Activated naive CD8-positive, alpha-beta T cell treated with anti-CD3 and anti-CD28 coated beads, Interleukin-2, amount 50 U/mL, for 16 hours (primary cell): ENCODE results near the gene NPLOC4.
A peak's percentile ranks its signal among the peaks of the same experiment; 100 is the strongest.
"Not testable (repeated sequence)": the region's sequence is repeated elsewhere in the genome, so short reads cannot be mapped to it uniquely, and the experiment has no call there.

Source experiments
- DNase-seq: peaks from one replicate; pipeline ENCODE4 v3.0.0-alpha.2; 2020; ENCODE audit warnings: low read depth, low spot score

NPLOC4 gene

DNA sequence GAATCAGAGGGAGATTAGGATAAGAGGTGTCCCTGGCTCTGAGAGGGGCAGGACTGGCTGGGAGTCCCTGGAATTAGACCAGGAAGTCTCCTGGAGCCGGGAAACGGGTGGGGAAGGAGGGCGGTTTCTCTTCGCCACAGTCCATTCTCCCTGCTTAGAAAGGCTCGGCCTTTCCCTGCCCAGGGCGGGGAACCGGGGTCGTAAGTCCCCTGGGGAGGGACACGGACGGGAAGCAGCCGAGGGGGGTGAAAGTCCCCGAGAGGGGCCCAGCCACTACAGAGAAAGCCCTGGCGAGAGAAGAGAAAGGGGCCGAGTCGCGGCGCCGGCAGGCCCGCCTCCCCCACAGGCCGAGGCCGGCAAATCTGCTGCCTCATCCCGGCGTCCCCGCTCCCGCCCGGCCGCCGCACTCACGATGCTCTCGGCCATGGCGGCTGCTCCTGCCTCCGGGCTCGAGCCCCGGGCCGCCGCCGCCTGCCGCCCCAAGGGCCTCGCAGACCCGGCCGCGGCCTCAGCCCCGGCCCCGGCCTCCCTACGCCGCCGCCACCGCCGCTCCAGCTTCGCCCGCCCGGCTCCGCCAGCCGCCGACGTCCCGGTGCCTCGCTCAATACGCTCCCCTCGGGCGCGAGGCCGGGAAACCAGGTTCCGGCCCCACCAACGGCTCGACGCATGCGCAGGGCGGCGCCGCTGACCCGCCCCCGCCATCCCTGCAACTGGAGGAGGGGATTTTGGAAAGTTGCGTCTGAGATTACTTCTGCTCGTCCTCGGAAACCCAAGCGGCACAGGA, at the start of gene NPLOC4, which contains the start of gene TSPAN10:
NPLOC4 (minus strand) TSS at position 608 of the 784 bp plus-strand sequence; CDS start at position 426, 182 bp downstream.
TSPAN10 (plus strand) TSS at position 692 of the 784 bp plus-strand sequence. CDS start 5,217 bp downstream, outside the sequence.
- DNase-seq = peak; percentile 59

DNA sequence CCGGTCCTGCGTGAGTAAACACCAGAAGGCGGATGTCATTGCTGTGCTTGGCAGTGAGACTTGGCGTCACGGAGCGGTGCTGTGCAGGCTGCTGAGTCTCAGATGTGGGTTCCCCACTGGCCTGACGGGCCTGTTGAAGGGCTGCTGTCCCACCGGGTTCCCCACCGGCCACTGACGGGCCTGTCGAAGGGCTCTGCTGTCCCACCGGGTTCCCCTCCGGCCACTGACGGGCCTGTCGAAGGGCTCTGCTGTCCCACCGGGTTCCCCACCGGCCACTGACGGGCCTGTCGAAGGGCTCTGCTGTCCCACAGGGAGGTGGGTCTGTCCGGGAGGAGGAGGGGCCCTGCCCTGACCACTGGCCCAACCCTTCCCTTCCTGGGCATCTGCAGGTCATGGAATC, 49.7 kb upstream of the NPLOC4 start:
- DNase-seq = no peak

DNA sequence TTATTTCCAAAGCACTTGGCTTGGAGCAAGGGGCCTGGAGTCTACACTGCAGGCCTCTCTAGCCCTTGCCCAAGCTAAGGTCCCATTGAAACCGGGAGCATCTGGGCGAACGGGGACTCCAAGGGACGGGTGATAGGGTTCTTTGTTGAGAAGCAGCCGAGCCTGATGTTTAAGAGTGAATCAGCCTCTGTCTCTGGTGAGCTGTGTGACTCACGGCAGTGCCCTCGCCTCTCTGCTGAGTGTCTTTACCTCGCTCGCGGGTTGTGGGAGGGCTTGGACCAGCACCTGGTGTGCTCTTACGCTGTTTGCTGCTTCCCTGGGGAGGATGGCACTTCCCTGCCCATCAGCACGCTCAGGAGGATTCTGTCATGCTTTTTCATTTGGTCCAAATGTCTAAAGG, 48.2 kb upstream of the NPLOC4 start:
- no peak for DNase-seq

DNA sequence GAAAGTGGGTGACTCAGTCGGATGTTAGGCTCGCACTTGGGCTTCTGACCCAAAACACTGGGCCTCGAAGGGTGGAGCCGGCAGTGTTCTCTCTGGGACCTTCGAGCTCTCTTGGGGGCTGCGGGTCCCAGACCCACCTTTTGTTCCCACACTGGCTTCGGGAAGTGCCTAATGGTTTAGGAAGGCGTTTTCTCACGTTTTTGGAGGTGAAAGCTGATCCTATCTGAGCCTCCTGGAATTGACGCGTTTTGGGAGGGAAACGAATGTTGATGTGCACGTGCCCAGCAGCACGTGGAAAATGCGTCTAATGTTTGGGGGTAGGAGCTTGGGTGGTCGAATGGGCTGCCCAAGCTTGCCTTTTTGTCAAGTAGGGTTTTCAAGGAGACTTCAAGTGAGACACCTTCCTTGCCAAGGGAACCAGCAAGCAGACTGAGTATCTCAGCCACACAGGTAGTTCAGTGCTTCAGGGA, 47.6 kb upstream of the NPLOC4 start:
- DNase-seq = no peak

DNA sequence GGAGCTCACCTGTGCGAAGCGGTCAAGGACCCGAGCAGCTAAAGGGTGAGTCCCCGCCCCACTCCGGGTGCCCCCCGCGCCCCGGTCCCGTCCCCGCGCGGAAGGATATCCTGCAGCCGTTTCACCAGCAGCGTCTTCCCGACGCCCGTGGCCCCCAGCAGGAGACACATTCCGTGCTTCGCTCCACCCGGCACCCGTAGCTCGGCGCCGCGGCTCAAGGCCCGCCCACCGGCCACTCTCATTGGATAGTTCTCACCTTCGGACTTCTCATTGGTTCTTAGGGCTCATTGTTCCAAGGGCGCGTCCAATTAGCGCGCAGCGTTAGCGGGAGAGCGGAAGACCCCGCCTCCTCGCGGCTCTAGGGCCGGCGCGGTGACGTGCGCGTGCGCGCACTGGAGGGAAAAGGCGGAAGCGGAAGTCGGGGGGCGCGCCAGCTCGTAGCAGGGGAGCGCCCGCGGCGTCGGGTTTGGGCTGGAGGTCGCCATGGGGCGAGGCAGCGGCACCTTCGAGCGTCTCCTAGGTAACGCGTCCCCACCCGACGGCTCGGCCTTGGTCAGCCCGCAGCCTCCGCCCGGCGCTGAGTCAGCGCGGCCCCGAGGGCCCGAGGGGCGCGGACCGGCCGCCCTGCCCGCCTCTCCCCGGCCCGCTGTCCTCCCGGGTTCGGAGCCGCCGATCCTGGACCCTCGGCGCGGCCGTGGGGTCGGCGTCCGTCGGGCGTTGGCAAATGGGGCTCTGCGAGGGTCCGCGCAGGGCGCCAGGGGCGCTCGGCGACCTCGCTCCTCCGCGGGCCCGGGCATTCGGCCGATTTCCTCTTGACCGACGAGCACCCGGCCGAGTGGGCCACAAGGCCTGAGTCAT, 46.9 kb upstream of the NPLOC4 start, which contains the start of the genes ARL16 and HGS:
ARL16 (minus strand) TSS at position 214 of the 858 bp plus-strand sequence; CDS start at position 170, 44 bp downstream.
HGS (plus strand) TSS at position 428 of the 858 bp plus-strand sequence; CDS start at position 484, 56 bp downstream.
- DNase-seq = peak; percentile 93

DNA sequence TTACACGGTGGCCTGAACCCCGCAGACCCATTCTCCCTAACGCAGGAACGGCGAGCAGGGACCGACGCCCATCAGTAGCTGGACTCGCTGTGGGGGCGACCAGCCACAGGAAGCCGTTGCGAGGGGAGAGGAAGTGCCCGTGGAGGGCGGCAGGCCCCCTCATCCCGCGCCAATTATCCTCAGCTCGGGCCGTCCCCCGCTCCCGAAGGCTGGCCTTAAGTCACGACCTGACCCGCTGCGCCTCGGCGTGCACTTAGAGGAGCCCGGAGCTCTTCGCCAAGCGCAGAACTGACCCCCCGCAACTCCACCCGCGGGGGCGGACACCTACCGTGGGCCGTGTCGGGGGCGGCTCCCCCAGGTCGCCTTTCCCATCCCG, 46.3 kb upstream of the NPLOC4 start:
- DNase-seq = no peak

DNA sequence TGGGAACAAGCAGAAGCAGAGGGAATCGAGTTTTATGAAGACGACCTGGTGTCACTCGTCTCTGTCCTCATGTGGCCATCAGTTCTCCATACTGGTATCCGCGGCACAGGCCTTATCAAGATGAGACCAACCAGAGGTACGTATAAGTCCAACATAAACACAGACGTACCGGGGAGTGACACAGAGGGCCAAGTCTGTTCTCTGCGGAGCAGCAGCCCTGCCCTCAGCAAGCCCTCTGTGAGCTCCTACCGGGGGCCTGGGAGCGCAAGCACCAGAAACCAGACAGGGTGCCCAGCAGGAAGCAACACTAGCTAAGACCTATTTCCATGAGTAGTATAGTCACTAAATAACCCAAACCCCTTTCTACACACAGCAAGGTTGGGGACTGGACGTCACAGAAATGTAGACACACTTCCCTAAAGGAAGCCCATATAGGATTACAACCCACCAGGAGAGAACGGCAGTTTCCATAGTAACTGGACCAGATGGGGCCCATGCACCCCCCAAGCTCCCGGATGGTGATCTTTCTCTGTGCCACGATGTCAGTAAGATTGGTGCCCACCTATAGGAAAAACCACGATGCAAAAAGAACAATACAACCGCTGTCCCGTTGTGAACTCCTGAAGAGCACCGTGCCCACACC, 45.8 kb upstream of the NPLOC4 start:
- no peak for DNase-seq

DNA sequence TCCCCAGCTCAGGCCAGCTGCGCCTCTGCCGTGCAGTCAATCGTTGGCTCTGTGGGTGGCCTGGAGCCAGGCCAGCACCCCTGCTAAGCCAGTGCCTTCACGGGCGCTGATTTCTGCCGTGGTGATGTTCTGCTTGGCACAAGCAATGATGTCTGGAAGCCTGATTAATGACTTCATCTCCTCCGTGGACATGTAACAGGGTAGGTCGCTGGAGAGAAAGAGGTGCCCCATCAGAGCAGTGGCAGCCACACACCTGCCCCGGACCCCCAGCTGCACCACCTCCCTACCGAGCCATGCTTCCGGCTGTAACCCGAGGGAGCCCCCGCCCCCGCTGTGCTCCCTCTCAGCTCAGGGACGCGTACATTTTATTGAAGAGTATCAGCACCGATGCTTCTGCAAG, 44.8 kb upstream of the NPLOC4 start:
- DNase-seq = no peak

DNA sequence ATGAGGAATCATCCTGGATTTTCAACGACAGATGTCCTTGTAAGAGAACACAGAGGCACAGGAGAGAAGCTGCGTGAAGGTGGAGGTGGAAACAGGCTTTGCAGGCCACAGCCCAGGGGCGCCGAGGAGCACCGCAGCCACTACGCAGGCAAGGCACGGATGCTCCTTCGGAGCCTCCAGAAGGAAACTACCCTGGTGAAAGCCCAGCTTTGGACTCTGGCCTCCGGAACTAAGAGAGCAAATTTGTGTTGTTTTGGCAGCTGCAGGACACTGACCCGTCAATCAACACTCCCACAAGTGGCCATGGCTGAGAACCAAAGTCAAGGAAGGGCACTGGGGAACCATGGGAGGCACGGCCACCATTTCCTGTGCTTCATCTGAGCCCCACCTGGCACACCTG, 43.2 kb upstream of the NPLOC4 start:
- no peak for DNase-seq

DNA sequence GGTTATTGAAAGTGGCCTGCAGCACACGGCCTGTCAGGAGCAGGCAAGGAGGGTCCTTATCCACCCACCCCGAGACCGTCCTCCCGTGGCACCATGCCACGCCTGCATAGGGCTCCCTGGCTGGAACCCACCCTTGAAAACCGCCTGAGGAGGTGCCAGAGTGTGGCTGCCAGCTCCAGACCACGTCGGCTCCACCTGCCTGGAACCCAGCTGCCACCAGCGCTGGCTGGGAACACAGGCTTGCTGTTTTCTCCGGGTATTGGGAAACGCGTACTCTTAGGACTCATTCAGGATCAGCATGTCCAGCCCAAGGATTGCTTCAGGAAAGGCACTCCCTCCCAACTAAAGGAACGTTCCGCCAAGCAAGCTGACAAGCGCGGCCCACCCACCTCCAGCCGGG, 40.0 kb upstream of the NPLOC4 start:
- no peak for DNase-seq

DNA sequence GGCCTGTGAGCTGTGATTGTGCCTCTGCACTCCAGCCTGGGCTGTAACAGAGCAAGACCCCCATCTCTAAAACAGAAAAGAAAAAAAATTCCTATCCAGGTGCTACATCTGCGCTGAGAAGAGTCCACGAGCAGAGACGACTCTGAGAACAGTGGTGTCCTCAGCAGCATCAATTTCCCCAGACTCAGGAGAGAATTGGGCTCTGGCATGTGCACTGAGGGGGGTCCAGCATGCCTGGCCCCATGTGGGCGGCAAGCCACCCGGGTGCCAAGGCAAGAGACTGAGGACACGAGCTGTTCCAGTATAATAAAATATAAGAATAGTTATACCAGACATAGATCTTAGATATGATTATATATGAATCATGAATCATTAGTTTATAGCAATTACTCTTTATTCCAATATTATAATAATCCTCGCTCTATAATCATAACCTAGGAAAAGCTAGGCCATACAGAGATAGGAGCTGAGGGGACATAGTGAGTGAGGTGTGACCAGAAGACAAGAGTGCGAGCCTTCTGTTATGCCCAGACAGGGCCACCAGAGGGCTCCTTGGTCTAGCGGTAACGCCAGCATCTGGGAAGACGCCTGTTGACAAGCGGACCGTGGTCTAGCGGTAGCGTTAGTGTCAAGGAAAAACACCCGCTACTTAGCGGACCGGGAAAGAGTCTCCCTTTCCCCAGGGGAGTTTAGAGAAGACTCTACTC, 38.8 kb upstream of the NPLOC4 start:
- not testable (repeated sequence) for DNase-seq

DNA sequence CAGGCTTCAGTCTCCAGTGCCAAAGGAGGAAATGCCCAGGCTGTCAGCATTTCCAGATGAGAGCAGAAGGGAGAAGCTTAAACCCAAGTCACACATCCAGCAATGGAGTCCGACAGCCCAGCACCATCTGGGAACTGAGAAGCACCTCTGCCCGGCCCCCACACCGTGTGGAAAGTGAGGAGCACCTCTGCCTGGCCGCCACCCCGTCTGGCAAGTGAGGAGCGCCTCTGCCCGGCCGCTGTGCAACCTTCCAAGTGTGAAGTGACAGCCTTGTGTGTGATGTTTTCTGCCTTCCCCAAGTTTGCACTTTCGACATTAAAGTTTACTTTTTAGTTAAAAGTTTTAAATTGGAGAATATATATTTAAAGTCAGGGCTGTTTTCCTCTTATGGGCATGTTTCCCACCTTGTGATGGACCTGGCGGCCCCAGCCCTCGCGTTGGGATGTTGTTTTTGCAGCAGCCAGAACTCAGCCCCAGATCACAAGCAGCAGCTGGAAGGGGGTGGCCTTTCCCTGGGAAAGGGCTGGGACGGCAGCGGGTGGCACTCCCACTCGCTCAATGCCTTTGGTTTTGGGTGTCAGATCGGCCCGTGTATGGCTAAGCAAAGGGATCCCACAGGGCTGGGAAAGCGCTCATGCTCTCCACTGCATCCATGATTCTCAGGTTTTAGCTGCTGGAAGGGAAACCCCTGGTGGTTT, 36.8 kb upstream of the NPLOC4 start:
- no peak for DNase-seq

DNA sequence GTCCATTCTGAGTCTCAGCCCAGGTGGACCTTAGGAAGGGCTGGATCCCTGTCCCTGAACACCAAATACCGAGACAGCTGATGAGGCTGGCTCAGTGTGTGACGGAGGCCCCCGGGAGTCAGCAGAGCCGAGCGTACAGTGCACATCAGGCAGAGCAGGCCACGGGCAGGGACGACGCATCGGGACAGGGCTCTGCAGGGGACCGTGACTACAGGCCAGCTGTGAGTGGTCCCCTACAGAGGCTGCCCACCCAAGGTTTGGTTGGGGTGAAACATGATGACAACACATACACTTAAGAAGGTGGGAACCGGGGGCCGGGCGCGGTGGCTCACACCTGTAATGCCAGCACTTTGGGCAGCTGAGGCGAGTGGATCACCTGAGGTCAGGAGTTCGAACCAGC, 36.0 kb upstream of the NPLOC4 start:
- no peak for DNase-seq

DNA sequence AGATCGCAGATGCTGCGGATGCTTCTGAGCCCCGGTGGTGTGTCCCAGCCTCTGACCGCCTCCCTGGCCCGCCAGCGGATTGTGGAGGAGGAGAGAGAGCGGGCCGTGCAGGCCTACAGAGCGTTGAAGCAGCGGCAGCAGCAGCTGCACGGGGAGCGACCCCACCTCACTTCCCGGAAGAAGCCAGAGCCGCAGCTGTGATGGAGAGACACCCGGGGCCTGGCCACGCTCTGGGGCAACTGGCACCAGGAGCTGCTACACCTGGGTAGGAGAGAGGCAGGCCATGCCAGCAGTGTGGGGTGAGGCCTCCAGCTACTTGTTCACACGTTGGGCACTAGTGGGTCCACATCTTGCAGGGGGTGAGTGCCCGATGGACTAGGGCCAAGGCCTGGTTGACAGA, 35.6 kb upstream of the NPLOC4 start:
- DNase-seq = no peak

DNA sequence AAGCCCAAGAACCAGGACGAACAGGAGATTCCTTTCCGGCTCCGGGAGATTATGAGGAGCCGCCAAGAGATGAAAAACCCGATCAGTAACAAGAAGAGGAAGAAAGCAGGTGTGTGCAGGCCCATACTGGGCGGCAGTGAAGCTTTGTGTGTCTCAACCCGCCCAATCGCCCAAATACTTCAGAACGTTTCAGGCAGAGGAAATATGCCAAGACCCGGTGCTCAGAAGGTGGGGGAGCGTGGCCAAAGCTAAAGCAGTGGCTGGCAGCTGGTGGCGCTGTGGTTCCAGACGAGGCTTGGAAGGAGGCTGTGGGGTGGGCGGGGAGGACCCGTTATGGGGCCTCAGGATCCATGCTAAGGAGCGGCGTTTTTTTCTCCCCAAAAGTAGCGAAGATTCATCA, 30.8 kb upstream of the NPLOC4 start:
- DNase-seq = no peak

DNA sequence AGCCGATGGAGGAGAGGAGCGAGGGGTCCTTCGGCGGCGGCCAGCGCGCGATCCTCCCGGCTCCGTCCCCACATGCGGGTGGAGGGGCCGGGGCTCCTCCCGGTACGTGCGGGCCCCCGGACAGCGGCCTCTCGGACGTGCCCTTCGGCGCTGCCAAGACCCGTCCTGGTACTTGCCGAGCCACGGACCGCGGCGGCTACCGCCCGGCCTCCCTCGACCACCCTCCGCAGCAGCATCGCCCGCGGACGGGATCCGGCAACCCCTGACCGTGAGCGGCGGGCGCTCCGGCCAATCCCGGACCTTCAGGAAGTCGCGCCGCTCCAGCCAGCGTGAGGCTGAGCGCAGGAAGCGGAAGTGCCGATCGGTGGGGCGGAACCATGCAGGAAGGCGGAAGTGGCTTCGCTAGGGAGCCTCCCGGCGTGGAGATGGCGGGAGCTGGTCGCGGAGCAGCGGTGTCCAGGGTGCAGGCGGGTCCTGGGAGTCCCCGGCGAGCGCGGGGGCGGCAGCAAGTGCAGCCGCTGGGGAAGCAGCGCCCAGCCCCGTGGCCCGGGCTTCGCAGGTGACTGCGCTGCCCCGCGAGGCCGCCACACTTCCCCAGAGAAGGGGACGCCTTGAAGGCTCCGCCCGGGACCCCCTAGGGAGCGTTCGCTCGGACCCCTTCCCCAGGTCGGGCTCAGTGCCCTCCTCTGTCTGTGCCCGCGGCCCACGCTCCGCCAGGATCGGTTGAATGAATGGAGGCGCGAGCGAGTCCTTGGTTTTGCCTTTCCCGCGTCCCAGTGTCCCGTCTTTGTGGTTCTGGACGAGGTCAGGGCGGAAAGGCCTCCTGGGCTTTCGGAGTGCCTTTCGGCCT, 29.7 kb upstream of the NPLOC4 start, which contains the start of the genes CCDC137 and OXLD1:
CCDC137 (plus strand) TSS at position 396 of the 850 bp plus-strand sequence; CDS start at position 426, 30 bp downstream.
OXLD1 (minus strand) TSS at position 264 of the 850 bp plus-strand sequence; CDS start at position 236, 28 bp downstream.
- peak; percentile 89 for DNase-seq

DNA sequence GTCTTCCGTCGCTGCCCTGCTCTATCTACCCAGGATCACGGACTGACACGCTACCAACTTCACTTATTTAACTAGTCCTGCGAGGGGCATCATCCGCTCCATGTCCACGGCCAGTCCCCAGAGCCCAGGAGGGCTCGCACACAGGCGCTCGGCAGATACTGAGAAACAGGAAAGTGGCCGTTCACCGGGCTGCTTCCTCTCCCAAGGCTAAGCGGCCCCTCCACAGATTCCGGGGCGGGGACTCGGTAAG, 29.1 kb upstream of the NPLOC4 start:
- no peak for DNase-seq

DNA sequence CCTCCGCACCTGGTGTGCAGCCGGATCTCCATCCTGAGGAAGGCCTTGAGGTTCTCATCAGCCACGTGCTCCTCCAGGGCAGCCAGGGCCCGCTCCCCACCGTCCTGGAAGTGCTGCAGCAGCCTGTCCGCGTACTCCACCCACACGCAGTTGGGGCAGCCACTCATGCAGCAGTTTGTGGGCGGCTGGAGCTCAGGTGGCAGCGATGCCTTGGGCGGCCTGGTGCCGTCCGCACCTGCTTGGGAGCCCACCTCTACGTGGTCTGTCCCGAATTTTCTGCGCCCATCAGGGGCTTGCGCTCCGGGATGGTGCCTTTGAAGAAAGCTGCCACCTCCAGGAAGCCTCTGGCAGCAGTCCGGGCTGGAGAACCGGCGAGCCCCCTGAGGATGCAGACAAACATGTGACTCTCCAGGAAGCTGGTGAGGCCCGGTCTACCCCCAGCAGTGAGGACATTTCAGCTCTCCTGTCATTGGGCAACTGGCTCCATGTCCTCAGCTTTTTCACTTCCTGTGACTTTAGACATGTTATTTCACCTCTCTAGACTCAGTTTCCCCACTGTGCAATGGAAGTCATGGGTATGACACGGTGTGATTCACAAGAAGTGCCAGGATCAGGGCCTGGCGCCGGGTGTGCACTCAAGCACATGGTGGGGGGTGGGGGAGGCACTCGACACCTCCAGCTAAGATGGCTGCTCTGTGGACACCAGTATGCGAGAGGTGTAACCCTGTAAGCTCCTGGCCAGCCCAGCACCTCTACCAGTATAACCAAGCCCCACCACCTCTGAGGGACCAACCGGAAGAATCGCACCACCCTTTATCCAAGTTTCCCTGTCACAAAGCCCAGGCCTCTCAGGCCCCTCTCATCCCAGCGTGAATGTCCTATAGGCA, 28.5 kb upstream of the NPLOC4 start:
- peak; percentile 16 for DNase-seq

DNA sequence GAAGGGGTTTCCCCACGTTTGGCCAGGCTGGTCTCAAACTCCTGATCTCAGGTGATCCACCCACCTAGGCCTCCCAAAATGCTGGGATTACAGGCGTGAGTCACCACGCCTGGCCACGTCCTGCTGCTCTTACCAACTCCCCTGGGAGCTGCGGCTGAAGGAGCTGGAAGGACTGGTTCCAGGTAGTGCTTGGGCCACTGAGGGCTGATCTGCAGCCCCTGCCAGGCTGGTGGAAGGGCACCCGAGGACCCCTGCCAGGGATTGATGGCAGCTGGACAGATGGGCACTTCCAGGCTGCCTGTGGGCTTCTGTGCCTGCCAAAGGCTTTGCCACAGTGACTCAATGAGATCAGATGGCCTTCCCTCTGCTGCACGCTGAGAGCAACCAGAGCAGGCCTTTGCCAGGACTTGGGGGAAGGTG, 27.1 kb upstream of the NPLOC4 start:
- no peak for DNase-seq
